HG02970 (cell line): ENCODE measurements around the gene CNN2.
"Not testable (repeated sequence)": the region's sequence is repeated elsewhere in the genome, so short reads cannot be mapped to it uniquely, and the experiment has no call there.

ENCODE experiments used
- ATAC-seq: cut with Tn5 transposase; IDR thresholded peaks from one replicate; pipeline ENCODE4 v1.9.1; 2021; ENCODE audit warnings: mild to moderate bottlenecking, moderate library complexity, moderate number of reproducible peaks; ENCODE audit not compliant: unreplicated experiment, low FRiP score

Gene CNN2

GRCh38 chr19:1009981-1010538 is 16.3 kb upstream of the CNN2 start:
- no peak for ATAC-seq

DNA sequence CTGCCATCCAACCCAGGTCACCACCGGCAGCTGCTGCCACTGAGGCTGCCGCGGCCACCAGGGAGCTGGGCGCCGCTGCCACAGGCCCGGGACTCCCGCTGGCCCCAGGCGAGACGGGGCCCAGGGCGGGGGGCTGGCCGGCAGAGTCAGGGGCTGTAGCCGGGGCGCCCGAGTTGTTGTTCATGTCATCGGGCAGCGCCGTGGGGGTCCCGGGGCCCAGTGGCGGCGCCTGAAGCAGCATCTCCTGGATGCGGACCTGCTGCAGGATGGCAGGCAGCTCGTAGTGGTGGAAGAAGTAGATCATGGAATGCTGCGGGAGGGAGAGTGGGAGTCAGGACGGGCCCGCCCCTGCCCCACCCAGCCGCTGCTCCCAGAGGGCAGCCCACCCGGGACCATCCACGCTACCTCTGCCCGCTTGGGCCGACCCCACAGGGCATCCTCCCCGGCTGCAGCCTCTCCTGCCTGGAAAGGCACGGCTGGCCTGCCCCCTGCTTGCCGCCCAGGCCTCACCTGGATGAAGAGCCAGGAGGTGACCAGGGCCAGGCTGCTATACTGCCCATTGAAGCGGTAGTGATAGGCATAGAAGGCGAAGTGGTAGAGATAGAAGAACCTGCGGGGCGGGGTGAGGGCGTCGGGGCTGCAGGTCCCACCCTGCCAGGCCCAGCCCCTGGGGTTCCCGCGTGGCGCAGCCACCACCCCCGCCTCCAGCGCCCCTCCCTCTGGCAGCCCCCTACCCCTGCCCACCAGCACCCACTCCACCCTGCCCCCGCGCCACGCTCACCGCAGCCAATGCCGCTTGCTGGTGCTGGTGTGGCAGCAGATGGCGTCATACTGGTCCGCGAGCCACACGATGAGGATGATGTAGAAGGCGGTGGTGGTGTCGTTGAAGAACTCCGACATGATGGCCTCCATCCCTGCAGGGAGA is 15.6 kb upstream of the CNN2 start:
- ATAC-seq, result no peak

- ATAC-seq, result no peak
These were observed 14.5 kb upstream of the CNN2 start for GRCh38 chr19:1011831-1012333.

GRCh38 chr19:1012334-1012733 is 14.1 kb upstream of the CNN2 start:
- no peak for ATAC-seq

GRCh38 chr19:1013218-1013617 is 13.2 kb upstream of the CNN2 start:
- no peak for ATAC-seq

DNA sequence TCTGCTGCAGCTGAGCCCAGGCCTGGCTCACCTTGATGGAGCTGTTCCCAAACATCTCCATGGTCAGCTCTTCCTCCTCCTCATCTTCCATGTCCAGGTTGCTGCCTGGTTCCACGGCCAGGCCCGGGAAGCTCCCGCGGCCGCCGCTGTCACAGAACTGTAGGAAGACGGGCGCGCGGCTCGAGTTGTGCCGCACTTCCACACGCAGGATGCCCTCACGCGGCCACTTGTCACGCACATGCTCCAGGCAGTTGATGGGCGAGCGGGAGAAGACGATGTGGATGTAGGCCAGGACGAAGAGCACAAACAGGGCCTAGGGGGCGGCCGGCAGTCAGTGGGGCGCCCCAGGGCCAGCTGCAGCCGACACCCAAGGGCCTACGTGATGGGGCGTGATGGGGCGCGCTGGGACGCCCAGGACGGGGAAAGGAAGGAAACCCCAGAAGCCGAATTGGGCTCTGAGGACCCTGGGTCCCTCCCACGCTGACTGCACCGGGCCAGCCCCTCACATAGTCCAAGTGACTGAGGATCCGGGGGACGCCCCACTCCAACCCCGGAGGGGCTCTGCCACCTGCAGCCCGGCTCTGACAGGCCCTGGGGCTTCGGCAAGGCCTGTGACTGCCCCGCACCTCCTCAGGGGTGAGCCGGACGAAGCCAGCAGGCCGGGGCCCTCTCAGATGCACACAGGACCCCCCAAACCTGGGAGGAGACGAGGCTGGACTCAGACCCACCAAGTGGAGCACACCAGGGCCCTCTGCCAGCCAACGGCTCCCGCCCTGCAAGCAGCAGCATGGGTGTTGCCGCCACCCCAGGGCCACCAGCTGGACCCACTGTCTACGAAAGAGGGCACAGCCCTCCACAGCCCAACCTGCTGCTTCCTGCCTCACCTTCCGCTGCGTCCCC is 12.0 kb upstream of the CNN2 start:
- ATAC-seq, result no peak

DNA sequence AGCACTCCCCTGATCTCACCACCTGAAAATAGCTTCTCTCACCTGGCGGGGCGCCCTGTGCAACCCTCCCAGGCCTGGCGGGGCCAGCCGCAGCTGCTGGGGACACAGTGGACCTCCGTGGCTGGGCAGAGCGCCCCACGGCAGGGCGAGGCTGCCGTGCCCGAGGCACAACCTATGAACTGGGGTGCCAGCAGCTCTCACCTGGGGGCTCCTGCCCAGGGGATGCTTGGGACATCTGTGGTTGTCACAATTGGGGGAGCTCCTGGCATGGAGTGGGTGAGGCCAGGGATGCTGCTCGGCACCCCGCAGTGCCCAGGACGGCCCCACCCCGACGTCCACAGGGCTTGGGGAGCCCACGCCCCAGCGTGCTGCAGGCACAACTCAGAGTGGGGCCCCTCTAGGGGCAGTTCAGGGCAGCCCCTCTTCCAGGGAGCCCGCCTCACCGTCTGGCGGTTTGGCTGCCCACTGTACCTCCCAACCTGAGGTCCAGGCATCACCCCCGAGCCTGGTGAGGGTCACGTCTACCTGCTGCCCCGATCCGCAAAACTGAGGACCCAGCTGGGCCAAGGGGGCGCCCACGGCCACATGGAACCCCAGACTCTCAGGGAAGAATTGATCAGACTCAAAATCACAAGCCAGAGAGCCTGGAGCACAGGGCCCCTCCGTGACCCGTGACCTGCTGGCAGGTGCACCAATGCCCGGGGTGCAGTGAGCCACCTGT is 11.2 kb upstream of the CNN2 start:
- no peak for ATAC-seq

- ATAC-seq, result no peak
These were observed 10.4 kb upstream of the CNN2 start for GRCh38 chr19:1015782-1016646.

DNA sequence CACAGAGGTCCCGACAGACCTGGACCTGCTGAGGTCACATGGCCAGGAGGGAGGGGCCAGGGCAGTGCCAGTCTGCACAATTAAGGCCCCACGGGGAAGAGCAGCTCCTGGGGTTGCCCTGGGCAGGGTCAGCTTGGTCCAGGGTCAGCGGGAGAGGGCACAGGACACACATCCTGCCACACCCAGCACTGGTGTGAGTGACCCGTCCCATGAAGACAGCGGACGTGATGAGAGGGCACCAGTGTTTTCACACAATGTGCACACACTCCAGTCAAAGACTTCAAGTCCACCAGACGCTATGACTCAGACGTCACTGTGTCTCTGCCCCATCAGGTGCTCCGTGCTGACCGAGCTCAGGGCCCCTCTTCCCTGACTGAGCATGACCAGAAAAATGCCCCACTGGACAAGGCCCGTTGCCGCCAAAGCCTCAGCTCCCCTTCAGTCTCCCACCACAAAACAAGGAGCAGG is 9.7 kb upstream of the CNN2 start:
- no peak for ATAC-seq

DNA sequence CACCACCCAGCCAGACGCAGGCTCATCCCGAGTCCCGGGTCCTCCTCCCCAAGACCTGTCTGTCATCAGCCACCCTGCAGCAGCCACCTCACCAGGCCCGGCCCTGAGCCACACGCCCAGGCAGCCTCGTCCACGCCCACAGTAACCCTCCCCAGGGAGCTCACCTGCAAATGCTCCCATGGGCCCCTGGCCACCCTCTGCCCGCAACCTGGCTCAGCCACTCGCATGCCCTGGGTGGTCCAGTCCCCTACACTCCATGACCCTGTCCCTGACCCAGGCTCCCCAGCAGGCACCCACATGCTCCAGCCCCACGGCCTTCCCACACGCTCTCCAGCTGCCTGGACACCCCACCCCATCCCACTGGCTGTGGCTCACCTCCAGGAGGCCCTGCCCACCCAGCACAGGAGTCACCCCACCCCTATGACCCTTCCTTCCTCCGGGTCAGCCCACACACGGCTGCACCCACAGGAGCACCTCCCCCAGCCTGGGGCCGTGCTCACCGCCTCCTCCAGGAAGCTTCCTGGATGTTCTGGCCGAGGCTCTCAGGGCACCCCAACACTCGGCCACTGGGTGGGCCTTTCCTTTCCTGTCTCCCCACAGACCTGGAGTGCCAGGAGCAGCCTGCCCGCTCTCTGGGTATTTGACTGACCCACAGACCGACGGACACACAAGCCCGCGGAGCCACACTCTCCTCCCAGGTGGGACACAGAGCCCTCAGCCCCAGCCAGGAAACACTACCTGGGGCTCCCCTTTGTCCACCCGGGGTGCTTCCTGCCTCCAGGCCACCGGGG is 9.1 kb upstream of the CNN2 start:
- no peak for ATAC-seq

GRCh38 chr19:1017906-1018305 is 8.5 kb upstream of the CNN2 start:
- ATAC-seq, result no peak

- no peak for ATAC-seq
These were observed 8.0 kb upstream of the CNN2 start for GRCh38 chr19:1018393-1018792.

- no peak for ATAC-seq
These were observed 7.3 kb upstream of the CNN2 start for GRCh38 chr19:1018932-1019615.

- no peak for ATAC-seq
These were observed 6.8 kb upstream of the CNN2 start for GRCh38 chr19:1019616-1019961.

DNA sequence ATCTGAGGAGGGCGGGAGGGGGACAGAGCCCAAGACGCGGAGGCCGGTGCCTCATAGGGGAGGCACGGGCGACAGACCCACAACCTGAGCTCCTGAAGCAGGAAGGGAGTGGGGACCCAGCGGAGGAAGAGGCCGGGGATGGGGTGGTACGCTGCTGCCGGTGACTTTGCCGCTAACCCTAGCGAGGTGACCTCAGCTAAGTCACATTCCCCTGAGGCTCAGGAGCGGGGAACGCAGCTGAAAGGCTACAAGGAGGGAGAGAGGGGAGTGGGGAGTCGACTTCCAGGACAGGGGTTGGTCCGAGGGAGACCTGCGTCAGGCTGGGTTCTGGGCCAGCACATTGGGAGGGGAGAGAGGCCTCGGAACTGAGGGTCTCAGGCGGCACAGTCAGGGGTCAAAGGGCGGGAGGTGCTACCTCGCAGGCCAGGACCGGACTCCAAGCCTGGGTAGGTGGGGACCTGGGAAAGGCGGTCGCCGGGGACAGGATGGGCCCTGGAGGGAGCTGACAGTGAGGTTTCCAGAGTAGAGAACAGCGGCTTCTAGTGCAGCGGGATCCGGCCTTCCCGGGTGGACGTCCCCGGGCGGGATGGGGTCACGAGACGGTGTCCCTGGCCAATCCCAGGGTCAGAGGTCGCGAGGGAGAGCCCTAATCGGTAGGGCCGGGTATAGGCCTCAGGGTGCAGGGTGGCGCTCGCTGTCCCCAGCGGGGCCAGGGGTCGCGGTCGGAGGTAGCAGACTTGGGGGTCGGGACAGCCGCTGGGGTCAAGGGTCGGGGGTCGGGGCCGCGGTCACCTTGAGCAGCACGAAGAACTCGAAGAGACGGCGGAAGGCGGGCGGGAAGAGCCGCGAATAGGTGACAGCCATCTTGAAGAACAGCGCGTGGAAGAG is 6.2 kb upstream of the CNN2 start:
- no peak for ATAC-seq

DNA sequence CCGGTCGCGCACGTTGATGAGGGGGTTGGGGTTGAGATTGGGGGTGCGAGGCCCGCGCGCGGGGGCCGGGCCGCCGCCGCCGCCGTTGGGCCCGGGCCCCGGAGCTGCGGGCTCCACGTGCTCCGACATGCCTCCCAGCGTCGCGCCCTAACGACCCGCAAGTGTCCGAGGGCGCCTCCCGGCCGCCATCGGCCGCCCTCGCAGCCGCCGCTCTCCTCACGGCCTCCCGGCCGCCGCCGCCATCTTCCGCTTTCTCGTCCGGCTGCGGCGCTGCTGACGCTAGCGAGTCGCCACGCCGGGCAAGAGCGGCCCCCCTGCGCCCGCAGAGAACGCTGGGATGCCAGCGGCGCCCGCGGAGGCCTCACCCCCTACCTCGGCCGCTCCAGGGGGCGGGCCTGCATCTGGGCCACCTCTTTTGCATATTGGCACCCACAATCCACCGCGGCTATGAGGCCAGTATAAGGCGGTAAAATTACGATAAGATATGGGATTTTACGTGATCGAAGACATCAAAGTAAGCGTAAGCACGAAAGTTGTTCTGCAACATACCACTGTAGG is 5.5 kb upstream of the CNN2 start, which contains the start of gene TMEM259:
TSS of gene TMEM259 (minus strand) at position 256 of the 558 bp plus-strand sequence. CDS start at position 129, 127 bp downstream.
- ATAC-seq, result peak; percentile 88

DNA sequence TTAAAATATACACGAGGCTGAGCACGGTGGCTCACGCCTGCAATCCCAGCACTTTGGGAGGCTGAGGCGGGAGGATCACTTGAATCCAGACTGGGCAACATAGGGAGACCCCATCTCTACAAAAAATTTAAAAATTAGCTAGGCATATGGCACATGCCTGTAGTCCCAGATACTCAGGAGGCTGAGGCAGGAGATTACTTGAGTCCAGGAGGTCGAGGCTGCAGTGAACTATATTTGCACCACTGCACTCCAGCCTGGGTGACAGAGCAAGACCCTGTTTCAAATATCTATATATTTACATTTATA is 2.6 kb upstream of the CNN2 start:
- ATAC-seq, result not testable (repeated sequence)
